GM18868 (cell line): Measurements from ENCODE around the gene FANCC.

Experiments
- ATAC-seq: cut with Tn5 transposase; IDR thresholded peaks from one replicate; pipeline ENCODE4 v1.9.1; 2021; ENCODE audit warnings: mild to moderate bottlenecking, moderate library complexity; ENCODE audit not compliant: unreplicated experiment

FANCC gene

DNA sequence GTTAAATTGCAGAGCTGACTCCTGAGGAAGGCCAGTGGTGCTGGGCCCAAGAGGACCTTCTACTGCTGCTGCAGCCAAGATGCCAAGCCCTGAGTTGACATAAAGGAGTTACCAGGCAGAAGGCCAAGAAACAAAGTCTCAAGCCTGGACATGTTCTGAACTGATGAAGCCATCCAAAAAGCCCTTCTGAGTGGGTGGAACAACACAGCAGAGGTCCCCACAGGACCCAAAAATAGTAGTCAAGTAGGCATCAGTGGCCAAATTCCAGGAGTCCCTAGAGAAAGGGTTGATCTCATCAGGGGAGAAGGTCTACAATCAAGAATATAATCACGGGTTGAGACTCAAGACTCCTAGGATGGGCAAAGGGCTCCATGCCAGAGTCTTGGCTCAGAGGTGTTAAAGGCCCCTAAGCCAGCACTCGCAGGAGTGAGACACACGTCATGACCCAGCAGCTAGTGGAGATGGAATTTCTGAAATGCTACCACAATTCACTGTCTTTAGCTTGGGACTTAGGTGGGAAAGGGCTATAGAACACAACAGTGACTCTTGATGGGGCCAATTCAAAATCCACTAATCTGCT, 119.7 kb downstream of the FANCC start:
- ATAC-seq: no peak

DNA sequence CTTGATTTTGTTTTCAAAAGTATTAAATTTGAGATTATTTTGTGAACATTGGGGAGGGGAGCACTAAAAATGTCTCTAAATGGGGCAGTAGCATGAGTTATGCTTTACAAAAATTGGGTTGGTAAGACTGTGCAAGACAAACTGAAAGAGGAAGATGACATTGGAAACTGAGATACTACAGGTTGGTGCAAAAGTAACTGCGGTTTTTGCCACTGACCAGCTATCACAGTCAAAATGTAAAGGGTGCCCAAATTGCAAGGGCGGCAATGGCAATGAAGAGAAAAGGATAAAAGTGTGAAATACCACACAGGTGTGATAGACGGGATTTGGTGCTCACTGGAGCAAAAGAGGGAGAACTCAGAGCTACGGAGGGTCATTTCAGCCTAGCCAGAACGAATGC, 124.0 kb downstream of the FANCC start:
- ATAC-seq: no peak

DNA sequence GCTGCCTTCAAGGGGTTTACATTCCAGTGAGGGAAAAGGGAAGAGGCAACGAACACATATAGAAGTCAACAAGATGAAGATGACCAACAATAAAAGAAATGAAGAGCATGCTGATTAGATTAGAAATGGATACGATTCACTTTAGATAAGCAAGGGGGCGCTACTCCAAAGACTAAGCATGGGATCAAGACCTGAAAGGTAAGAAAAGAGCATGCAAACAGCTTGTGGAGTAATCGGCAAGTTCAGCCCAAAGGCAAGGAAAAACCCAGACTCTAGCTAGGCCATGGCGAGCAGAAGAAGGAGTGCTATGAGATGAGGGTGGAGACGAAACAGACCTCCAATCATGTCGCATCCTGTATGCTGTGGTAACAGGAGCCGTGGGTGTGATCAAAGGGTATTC, 124.4 kb downstream of the FANCC start:
- ATAC-seq: no peak

DNA sequence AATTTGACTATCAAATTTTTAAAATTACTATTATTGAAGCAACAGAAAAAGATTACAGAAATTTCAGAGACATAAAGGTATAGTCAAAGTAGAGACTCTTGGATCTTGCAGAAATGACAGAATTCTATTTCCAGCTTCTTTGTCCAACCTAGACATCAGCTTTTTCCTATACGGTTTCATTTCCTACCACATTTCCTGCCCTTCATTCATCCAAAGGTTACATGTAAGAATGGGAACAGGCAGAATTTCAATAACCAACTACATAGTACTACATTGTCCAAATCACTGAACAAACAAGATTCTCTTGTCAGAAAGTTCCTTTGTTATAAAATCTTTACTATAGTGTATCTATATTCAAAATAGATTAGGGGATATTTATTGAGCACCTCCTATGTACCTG, 124.9 kb downstream of the FANCC start:
- no peak for ATAC-seq

DNA sequence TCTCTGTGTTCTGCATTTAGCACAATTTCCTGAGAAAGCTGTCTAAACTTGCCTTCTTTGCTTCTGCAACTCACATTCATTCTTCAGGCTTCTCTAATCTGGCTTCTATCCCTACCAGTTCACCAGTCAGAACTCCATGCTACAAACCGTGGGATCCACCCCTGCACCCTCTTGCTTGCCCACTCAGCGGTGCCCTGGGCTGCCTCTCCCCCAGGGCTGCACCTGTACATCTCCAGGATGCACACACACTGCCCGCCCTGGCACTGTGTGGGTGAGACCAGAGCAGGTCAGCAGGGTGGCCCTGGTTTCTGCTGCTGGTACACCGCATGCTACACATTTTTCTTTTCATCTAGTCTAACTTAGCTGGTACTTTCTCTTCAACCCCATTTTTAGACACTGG, 127.1 kb downstream of the FANCC start:
- ATAC-seq: no peak

DNA sequence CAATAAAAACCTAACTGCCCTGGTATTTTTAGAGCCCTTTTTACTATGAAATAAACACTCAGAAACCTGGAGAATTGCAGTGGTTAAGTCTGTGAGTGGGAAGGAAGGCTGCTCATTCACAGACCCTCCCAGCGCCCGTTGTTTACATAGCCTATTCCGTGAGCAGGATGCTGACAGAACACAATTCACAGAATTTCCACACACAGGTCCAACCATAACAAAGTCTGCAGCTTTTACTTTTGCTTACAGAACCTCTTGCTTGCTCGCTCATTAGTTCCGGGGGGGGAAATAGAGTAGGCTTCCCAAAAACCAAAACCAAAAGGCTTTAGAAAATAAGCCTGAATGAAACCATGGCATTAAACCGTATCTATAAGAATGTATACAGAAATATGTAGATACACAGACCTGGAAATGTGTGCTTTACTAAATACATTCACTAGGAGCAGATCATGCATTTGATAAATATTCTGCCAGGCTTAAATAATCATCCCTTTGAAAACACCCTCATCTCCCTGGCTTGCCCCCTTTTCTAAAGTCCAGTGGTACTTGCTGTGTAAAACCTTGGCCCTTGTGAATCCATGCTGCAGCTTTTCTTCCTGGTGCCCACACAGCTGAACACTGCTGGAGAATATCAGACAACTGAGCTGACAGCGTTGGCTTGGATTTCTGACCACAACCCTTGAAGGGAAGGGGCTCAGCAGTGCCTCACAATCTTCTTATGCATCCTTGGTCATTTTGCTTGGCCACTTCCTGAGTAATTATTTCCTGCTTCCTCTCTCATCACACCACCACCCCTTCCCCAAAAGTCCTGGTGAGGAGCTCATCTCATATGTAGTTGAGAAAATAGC, 128.0 kb downstream of the FANCC start:
- ATAC-seq: no peak

DNA sequence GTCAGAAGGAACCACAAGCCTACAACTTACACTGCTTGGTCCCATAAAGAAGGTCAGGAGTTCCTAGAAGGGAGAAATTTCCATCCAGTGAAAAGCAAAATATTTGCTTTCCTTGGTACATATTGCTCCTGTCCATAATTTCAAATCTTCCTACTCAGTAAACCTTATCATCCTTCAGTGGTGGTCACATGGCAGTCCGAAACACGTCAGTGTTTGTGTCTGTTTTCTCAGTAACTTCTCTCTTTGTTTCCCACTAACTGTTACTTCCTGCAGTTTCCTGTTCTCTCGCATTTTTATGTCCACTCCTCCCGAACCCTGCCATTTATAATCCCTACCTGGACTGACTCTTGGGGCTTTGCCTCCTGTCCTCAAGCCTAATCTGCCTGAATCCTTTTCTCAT, 129.1 kb downstream of the FANCC start:
- ATAC-seq: no peak

DNA sequence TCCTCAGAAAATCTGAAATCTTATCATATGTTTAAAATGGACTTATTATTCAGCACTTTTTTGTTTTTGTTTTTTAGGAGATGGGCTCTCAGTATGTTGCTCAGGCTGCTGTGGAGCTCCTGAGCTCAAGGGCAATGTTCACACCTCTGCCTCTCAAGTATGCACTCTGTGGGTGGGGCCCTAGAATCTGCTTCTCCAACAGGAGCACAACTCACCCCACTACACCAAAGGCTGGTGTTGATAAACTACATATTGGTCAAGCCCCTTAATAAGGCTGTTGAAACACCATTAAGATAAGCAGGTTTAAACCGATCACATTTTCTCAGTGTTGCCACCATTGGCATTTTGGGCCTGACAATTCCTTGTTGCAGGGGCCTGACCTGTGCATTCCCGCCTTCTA, 131.6 kb downstream of the FANCC start:
- ATAC-seq: no peak

DNA sequence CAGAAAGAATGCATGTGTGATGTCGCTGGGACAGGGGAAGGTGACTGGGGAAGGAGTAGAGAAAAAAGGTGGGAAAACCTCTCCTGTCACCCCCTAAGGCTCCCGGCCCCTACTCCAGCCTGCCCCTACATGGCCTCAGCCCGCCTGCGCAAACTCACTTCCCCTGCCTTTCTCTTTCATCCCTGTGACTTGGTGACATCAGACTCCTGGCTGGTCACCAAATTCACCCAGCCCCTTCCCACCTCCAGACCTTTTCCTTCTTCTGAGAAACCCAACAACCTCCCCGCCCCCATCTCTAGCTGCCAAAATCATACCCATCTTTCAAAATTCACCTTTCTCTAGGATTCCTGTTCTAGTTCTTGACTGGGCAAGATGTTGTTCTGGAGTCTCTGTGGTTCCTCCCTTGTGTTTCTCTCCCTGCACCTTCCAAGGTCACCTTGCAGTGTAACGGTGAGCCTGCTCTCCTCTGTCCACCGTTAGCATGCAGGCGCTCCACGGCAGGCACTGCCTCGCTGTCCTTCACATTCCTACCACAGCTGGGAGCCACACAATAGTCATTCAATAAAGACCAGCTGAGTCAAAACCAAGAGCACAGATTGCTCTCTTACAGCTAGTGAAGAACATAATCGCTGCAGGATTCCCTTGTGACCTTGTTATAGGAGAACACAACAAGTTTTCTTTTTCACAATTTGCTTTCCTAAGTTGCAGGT, 134.5 kb downstream of the FANCC start:
- ATAC-seq: no peak

DNA sequence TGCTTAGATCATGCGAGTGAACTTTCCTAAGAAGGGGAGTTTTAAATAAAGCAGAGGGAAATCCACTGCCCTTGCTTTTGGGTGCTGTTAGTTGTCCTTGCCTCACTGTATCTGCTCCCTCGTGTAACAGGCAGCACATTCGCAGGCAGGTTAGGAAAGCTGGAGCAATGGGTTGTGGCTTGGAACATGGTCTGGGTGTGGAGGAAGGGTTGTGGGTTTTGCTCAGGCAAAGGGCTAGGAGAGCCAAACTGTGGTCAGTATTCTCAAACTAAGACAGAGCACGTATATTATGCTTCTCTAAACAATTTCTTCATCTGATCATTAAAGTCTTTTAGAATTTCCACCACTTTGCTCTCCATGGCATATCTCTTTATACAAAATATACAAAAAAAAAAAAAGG, 135.7 kb downstream of the FANCC start:
- no peak for ATAC-seq

DNA sequence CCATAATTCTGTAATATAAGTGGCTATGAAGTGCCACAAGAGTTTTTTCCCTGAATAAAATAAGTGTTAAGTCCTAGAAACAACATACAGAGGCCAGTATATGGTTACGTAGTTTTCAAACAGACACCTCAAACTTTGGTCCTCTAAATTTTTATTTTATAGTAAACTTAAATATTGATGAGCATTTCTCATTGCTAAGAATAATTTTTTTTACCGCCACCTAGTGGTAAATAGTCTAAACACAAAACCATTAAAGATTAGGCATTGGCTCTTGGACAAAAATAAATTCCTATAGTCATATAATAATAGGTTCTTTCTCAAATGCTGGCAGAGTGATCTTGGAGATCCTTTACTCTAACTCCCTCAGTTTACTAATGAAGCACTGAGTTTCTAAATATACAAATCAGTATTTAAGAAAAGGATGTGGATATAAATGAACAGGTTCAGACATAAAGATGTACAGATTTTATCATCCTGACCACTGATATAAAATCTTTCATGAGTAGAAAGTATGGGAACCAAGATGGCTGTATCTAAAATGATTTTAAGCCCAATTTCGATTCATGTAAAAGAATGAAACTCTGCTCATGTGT, 136.2 kb downstream of the FANCC start:
- ATAC-seq: no peak

DNA sequence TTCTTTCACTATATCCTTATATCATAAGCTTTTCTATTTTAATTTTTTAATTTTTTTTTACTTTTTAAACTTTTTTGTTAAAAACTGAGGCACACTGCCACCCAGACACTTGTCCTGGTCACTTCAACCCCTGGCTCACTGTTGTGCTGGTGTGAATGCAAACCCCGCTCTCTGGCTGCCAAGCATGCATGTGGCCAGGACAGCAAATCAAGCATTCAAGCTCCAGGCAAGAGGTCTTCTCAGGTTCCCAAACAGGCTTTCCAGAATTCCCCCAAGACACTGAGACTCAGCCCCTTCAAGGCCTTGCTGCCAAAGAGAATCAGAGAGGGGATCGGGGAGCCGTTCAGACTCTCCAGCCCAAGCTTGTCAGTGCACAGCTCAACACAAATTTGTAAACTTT, 139.9 kb downstream of the FANCC start:
- no peak for ATAC-seq

DNA sequence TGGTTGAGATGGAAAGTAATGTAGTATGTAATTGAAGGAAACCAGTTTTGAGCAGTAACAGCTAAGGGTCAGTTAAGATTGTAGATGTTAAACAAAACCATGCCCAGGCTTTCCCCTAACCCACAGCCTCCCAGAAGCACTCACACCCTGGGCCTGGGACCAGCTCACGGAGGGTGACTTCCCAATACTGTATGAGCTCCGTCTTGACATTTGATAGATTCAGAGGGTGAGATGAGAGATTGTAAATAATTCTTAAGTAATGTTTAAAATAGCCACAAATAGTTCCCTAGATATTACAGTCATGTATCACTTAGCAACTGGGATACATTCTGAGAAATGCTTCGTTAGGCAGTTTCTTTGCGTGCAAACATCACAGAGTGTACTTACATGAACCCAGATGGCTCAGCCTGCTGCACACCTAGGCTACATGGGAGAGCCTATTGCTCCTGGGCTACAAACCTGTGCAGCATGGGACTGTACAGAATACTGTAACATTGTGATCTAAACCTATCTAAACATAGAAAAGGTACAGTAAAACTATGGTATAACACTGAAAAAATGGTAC, 140.7 kb downstream of the FANCC start:
- ATAC-seq: no peak

DNA sequence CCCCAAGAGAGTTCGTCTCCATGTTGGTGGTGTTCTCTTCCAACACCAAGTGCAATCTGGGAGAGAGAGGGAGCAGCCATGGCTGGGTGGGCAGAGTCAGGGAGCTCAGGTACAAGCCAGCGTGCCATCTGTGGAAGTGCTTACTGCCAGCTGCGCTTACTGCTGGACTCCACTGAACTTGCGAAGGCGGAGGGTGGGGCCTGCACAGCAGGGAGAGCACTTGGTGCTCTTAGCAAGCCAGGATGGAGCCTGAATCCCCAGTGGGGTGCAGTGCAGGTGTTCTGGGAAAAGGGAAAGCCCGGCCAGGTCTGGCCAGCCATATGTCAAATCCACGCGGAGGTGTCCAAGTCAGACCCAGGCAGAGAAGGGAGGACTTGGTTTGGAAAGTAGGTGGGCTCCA, 142.0 kb downstream of the FANCC start:
- no peak for ATAC-seq

DNA sequence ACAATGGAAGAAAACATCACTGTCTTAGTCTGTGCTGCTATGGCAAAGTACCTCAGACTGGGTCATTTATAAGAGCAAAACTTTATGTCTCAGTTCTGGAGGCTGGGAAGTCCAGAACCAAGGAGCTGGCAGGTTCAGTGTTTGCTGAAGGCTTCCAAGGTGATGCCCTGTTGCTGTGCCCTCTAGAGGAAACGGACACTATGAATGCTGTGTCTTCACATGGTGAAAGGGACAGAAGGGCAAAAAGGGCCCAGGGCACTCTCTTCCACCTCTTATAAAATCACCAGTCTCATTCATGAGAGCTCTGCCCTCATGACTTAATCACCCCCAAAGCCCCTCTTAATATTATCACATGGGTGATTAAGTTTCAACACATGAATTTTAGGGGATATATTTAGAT, 143.5 kb downstream of the FANCC start:
- no peak for ATAC-seq

DNA sequence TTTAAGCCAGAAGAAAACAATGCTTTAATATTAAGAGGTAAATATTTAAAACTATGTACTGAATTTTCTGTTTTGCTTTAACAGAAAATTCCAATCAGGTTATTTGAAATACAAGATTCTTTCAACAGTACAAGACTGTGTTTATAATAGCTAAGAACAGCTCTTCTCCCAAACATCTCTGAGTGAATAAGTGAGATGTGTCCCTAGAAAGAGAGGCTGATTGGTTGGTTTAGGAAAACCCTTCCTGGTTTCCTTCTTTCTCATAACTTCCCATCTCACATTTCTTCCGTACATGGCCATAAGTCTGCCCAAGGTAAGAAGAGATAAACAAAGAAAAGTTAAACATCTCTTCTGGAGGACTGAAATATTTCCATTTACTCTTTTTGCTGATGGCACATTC, 145.9 kb downstream of the FANCC start:
- no peak for ATAC-seq

DNA sequence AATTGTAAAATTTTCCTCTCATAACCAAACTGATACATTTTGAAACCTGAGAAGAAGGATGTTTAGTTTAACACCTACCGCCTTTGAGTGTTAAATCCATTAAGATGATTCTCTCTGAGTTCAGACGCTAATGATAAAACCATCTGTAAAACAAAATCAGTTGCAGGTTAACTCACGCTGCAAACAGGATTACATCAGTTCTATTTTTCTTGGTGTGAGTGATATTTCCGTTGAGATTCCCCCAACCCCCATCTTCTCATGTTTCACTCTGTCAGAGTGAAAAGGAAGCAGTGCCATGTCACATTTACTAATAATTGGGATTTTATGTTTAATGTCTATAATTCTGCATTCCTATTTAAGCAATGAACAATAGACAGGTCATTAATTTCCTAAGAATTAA, 146.5 kb downstream of the FANCC start:
- ATAC-seq: no peak

DNA sequence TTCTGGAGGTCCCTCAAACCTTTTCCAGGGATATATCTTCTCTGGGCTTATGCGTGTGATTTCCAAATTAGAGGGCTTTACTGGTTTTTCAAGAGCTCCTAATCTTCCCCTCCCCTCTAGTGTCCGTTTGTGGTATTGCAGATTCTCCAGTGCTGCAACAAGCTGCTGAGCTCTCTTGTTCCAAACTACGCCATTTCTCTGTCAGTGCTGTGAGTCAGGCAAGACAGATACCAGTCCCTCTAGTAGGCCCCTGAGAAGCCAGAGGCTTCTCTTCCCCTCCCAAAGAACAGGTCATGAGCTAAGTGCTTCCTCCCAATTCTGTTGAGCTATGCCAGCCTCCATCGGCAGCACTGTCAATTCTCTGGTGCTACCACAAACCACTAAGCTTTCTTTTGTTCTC, 149.5 kb downstream of the FANCC start:
- ATAC-seq: no peak

DNA sequence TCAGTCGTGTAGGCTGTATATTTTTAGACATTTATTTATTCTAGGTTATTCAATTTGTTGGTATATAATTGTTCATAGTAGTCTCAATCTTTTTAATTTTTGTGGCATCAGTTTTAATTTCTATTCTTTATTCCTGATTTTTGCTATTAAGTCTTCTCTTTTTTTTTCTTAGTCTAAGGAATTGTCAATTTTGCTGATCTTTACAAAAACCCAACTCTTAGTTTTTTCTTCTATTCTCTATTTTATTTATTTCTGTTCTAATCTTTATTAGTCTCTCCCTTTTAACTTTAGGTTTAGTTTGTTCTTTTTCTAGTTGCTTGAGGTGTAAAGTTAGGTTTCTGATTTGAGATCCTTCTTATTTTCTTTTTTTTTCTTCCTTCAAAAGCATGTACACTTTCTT, 152.5 kb downstream of the FANCC start:
- no peak for ATAC-seq

DNA sequence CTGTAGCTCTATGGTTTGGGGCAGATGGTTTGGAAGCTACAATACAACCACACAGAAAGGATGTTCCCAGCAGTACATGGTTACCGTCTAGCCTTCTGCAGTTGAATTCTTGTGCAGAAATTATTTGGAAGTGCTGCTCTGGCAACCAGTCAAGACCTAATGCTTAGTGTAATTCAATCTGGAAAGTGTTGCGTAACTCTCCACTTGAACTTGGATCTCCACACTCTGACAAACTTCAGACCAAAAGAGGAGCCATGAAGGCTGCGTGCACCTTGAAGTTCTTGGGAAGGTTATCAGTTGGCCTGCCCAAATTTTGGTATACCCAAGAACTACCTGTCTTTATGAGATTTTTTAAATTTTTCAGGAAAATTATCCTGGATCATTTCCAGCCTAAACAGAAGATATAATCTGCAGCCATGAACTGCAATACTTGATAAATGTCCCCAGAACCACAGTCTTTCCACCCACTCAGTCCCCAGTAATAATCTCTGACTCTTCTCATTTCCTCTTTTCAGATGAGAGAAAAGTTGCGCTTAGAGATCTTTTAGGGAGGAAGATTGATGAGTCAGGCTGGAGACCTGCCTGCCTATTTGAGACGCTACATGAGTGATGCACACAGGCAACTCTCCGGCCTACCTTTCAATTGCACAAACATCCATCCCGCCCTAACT, 159.9 kb downstream of the FANCC start:
- peak; percentile 99 for ATAC-seq

DNA sequence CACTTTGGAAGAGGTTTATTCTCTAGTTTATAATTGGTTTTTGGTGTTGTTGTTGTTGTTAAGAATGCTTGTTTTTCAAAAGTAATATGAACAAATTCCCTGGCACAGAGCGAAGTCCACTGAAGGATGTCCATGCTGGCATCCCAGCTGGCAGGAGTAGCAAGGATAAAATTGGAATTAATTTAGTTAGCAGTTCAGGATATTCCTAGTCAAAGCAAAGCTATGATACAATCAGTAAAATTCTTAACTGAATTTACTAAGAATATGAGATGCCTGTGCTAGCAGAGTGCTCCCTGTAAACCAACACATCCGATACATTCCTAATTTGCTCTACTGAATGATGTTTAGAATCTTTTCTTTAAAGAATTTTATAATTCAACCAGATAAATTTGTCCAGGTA, 161.4 kb downstream of the FANCC start:
- ATAC-seq: no peak
